ENCODE measurements around the gene DDX51.
"Not testable (repeated sequence)": the region's sequence is repeated elsewhere in the genome, so short reads cannot be mapped to it uniquely, and the experiment has no call there.

DDX51 gene

DNA sequence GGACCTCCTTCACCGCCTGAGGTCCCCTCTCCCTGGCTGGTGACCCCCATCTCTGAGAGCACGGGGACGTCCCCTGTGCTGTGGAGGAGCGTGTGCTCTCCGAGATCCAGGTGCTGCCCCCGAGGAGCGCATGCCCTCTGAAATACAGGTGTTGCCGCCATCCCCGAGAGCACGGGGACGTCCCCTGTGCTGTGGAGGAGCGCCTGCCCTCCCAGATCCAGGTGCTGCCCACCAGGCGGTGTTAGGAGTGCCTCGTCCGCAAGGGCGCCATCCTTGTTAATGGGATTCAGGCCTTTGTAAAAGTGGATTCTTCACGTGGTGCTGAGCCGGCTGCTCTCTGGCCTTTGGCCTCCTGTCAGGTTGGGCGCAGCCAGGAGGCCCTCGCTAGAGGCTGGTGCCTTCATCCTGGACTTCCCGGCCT is 10.2 kb upstream of the DDX51 start:
- DNase-seq (ENCODE audit: low spot score): no peak

DNA sequence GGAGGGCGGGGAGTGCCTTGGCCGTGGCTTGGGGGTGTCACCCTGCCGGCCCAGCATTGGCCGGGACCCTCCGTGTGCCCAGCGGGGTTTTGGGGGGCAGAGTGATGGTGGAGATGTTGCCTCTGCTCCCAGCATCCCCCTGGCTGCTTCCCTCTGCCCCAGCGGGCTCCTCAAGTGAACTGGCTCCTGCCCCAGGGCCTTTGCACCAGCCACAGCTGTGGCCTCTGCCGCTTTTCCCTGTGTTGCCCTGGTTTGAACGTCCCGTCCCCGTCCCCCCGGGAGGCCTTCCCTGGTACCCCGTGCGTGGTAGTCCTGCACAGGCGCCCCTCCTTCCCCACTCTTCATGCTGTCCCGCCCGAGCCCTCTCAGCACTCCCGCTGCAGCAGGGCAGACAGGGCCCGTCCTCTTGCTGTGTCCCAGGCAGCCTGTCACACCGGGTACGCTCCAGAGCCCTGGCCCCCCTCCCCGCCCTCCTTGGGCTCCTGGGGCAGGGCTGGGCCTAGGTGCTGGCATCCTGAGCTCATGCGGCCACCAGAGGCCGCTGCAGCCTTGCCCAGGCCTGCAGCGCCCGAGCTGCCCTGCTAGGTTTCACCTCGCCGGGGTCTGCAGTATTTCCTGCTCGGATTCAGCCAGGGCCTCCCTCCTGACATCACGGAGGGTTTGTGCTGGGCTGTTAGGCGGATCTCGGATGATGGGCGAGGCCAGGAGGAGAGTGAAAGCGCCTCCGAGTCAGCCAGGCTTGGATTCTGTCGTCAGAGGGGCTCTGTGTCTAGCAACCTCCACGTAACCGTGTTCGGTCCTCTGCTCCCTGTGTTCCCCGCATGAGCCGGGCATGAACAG is 9.6 kb upstream of the DDX51 start:
- peak; percentile 83 for DNase-seq (ENCODE audit: low spot score)

DNA sequence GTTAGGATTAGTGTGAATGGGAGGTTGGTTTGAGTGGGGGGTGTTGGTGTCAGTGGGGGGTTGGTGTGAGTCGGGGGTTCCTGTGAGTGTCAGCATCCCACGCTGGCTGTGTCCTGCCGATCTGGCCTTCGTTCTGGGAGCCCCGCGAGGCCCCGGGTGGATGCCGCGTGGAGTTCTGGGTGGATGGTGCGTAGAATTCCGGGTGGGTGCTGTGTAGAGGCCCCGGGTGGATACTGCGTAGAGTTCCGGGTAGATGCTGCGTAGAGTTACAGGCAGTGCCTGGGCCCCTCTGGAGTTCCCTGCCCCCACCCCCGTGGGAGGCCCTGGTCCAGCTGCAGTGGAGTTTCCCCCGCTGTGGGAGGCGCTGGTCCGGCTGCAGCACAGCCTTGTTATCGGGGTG is 8.8 kb upstream of the DDX51 start:
- no peak for DNase-seq (ENCODE audit: low spot score)

DNA sequence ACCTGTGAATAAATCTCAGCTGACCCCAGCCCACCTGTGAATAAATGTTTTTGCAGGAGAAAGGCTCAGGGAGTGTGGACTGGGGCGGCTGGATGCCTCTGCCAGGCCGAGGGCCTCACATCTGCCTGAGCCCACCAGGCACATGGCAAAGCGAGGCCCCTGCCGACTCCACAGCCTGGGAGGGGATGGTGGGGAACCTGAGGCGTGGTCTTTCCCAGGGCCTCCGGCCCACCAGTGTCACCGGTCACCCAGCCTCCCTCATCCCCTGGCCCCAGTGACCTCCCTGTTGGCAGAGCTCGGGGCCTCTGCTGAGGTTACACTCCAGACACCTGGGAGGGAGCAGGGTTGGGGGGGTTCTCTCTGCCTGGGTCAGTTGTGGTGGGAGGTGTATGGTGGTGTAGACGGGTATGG is 8.3 kb upstream of the DDX51 start:
- DNase-seq (ENCODE audit: low spot score): no peak

DNA sequence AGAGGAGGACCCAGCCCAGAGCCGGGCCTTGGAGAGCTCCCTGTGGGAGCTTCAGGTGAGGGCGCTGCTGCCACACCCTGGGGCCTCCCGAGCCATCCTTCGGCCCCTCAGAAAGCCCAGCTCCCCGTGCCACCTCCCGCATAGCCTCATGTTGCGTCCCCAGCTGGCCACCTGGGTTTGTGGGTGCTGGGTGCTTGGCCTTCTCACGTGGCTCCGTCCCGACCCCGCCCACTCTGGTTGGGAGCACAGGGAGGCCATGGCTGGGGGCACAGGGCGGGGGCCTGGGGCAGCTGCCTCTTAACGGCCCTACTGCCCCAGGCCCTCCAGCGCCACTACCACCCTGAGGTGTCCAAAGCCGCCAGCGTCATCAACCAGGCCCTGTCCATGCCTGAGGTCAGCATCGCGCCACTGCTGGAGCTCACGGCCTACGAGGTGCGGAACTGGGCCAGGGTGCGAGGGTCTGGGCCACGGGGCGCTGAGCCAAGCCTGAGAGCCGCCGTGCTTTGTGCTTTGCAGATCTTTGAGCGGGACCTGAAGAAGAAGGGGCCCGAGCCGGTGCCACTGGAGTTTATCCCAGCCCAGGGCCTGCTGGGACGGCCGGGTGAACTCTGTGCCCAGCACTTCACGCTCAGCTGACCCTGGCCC is 7.8 kb upstream of the DDX51 start:
- no peak for DNase-seq (ENCODE audit: low spot score)

DNA sequence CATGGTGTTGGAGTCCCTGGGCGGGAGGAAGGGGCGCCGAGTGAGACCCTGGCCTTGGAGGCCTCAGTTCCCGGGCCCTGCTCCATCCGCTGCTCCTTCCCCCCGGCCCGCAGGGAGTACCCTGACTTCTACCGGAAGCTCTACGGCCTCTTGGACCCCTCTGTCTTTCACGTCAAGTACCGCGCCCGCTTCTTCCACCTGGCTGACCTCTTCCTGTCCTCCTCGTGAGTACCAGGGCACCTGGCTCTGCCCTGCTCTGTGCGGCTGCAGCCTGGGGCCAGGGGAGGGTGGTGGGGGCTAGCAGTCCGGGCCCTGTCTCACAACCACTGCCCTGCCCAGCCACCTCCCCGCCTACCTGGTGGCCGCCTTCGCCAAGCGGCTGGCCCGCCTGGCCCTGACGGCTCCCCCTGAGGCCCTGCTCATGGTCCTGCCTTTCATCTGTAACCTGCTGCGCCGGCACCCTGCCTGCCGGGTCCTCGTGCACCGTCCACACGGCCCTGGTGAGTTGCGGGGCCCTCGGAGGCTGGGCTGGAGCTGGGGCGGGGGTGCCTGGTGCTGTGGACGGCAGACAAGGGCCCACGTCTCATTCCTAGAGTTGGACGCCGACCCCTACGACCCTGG is 7.1 kb upstream of the DDX51 start:
- no peak for DNase-seq (ENCODE audit: low spot score)

DNA sequence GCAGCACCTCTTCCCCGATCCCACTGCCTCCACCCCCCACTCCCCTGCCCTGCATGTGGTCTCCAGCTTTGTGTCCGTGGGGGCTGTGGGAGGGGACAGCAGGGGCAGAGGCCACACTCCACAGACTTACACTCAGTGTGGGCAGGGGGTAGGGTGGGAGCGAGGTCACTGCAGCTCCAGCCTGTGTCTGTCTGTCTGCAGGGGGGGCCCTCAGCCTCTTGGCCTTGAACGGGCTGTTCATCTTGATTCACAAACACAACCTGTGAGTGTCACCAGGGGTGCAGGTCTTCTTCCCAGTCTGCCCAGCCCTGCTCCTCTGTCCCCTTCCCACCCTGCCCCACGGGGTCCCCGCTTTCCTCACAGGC is 6.6 kb upstream of the DDX51 start:
- DNase-seq (ENCODE audit: low spot score): no peak

DNA sequence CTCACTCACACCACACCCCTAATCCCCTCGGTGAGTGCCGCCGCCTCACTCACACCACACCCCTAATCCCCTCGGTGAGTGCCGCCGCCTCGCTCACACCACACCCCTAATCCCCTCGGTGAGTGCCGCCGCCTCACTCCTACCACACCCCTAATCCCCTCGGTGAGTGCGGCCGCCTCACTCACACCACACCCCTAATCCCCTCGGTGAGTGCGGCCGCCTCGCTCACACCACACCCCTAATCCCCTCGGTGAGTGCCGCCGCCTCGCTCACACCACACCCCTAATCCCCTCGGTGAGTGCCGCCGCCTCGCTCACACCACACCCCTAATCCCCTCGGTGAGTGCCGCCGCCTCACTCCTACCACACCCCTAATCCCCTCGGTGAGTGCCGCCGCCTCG is 5.4 kb upstream of the DDX51 start:
- not testable (repeated sequence) for DNase-seq (ENCODE audit: low spot score)

DNA sequence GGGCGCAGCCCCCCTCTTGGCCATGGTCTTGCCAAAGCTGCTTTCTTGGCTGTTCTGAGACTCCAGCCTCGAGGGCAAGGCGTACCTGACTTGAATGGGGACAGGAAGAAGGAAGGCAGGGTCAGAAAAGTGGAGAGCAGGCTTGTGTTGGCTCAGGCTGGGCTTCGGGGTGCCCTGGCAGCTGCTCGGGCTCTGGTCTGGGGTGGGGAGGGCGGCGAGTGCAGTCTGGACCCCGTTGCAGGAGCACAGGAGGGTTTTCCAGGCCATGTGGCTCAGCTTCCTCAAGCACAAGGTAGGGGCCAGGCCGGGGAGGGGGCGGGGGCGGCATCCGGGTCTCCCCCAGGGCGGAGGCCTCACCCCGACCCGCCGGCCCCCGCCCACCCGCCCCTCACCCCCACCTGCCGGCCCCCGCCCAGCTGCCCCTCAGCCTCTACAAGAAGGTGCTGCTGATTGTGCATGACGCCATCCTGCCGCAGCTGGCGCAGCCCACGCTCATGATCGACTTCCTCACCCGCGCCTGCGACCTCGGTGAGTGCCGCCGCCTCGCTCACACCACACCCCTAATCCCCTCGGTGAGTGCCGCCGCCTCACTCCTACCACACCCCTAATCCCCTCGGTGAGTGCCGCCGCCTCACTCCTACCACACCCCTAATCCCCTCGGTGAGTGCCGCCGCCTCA is 4.4 kb upstream of the DDX51 start:
- no peak for DNase-seq (ENCODE audit: low spot score)

DNA sequence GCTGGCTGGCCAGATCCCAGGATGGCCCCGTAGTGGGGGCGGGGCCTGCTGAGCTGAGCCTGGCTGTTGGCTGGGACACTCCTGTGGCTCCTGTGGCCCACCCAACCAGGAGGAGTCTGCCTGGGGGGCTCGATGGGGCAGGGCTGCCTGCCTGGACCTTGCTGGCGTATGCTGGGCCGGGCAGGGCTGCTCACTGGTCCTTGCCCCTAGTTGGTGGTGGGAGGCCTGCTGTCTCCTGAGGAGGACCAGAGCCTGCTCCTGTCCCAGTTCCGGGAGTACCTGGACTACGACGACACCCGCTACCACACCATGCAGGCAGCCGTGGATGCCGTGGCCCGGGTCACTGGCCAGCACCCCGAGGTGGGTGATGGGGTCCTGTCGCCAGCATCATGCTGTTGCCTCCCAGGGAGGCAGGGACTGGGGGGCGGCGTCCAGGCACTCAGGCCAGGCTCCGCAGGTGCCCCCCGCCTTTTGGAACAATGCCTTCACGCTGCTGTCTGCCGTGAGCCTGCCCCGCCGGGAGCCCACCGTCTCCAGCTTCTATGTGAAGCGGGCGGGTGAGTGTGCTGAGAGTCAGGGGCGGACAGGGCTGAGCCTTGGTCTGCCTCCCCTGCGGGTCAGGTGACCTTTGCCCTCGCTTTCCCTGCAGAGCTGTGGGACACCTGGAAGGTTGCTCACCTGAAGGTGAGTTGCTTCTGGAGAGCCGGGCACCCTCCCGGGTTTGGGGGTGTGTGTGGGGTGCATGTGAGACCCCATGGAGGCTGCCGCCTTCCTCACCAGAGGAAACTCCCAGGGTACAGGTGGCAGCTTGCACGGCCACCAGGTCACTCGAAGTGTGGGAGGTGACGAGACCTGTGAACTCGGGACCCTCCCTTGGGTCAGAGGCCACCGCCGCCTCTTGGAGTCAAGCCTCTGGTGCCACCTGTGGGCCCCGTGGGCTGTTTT is 3.6 kb upstream of the DDX51 start:
- no peak for DNase-seq (ENCODE audit: low spot score)

DNA sequence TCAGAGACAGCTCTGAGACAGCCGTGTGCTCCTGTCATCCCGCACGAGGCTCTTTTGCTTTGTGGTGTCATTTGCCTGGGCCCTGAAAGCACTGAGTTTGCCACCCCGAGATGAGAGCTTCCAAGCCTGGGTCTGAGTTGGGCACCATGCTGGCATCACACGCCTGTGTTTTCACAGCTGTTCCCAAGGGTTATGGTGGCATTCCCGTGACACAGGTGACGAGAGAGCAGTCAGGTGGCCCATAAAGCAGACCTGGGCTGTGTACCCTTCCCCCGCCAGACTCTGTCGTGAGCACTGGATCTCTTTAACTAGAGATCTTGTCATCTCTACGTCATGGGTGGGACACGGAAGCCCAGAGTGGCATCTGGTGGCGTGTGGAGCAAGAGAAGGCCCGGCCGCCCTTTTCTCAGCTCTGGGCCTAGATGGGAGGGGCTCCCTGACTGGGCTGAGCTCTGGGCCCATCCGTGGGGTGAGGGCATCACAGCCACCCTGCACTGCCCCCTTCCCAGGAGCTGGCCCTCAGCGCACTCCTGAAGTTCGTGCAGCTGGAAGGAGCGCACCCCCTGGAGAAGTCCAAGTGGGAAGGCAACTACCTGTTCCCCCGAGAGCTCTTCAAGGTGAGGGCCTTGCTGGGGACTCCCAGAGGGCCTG is 2.8 kb upstream of the DDX51 start:
- no peak for DNase-seq (ENCODE audit: low spot score)

DNA sequence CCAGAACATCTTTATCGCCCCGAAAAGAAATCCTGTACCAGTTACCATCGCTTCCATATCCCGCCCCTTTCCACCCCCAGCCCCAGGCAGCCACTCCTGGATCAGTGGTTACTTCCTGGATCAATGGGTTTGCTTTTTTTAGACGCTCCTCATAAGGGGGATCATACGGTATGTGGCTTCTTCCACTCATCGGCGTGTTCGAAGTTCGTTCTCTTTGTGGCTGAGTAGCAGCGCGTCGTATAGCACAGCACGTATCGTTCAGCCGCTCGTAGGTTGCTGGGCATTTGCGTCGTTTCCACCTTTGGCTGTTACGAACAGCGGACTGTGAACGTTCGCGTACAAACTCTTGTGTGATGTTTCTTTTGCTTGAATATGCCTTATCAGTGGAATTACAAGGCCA is 2.0 kb upstream of the DDX51 start:
- no peak for DNase-seq (ENCODE audit: low spot score)

DNA sequence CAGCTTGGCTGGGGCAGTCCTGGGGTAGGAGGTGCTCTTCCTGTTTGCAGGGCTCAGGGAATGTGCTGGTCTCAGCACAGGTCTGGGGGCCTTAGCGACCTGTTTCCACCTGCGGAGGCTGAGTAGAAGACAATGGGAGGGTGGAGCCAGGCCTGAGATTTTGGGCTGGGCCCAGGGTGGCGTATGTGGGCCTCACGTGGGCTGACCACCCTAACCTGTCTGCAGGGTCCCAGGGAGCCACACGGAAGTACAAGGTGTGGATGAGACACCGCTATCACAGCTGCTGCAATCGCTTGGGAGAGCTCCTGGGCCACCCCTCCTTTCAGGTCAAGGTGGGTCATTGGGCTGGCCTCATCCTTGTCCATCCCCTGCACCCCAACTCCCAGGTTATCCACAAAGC is 1.2 kb upstream of the DDX51 start:
- no peak for DNase-seq (ENCODE audit: low spot score)

DNA sequence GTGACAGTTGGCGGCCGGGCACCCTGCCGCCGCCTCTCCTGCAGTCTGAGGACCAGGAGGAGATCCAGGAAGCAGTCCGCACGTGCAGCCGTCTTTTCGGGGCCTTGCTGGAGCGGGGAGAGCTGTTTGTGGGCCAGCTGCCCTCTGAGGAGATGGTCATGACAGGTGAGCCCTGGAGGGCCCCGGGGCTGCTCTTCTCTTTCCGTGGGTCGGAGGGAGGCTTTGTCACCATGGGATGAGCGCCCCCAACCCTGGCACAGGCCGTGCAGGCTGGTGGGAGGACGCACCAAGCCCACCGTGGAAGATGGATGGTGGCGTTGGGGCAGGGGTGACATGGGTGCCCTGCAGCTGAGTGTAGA is 670 bp upstream of the DDX51 start:
- no peak for DNase-seq (ENCODE audit: low spot score)

DNA sequence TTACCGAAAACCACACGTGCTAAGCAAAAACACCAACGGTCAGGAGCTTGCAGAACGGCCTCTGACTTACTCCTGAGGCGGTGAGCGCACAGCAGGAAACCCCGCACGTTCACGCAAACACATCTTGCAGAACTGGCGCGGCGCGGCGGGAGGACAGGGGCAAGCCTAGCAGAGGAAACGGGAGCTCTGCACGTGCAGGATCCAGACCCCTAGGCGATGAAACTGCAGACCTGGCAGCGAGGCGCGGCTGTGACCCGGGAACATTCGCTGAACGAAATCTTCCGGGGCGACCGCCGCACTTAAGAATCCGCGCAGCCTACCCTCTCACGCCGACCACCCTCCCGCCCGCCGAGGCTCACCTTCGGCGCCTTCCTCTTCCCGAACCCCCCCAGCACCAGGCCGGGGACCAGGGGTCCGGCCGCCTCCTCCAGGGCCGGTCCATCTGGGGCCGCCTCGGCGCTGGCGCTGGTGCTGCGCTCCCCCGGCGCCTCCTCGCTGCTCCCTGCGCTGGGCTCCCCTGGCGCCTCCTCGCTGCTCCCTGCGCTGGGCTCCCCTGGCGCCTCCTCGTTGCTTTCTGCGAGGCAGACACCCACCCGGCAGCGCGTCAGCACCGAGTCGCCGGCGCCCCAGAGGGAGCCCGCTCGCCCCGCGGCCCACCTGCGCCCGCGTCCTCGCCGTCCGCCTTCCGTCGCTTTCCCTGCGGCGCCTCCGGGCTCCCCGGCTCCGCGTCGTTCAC is 615 bp downstream of the DDX51 start:
- DNase-seq (ENCODE audit: low spot score): no peak

DNA sequence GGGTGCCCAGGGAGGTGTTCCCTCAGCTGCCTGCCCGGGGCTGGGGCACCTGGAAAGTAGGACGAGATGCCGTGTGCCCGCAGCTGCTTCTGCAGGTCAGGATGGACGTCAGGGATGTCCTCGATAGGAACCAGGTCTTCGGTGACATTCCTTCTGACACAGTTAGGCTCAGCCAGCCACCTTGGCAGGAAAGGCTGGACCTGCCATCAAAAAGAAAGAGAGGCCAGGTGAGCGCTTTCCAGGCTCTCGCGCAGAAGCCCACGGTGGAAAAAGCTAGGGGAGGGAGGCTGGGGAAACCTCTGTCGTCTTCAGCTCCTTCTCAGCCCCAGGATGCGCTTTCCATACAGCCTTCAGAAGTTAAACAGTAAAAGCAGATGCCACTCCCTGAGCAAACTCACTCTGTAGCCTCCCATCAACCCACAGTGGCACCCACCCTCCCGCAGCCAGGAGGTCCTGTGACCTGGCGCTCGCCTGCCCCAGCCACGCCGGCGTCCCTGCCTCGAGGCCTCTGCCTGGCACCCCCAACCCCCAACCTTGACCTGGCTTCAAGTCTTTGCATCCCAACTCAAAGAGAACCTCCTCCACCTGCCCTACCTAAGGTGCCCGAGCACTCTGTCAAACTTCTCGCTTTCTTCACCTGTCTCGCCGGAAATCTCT is 1.3 kb downstream of the DDX51 start:
- no peak for DNase-seq (ENCODE audit: low spot score)

DNA sequence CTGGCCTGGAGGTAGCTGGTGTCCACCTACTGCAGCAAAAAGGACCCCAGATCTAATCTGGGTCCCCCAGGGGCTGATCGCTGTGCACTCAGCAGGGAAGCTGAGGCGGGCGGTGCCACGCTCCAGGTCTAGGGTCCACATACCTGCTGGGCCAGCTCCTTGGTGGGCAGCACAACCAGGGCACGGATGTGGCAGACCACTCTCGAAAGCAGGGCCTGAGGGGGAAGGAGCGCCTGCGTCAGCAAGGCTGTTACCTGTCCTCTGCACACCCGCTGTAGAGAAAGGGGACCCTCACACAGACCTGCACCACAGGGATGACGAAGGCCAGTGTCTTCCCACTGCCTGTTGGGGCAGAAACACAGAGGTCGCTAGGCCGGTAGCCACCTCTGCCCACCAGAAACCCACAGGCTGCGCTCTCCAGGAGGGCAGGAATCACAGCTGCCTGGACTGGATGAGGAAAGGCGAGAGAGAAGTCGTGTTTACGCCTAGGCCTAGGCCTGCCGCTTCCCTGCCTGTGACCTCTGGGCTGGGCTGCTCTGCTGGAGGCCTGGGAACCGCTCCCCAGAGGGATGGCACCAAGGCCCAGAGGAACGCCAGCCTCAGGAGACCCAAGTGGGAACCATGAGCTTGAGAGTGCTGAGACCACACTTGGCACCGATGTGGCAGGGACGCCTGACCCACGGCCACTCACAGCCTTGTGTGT is 2.0 kb downstream of the DDX51 start:
- DNase-seq (ENCODE audit: low spot score): no peak

DNA sequence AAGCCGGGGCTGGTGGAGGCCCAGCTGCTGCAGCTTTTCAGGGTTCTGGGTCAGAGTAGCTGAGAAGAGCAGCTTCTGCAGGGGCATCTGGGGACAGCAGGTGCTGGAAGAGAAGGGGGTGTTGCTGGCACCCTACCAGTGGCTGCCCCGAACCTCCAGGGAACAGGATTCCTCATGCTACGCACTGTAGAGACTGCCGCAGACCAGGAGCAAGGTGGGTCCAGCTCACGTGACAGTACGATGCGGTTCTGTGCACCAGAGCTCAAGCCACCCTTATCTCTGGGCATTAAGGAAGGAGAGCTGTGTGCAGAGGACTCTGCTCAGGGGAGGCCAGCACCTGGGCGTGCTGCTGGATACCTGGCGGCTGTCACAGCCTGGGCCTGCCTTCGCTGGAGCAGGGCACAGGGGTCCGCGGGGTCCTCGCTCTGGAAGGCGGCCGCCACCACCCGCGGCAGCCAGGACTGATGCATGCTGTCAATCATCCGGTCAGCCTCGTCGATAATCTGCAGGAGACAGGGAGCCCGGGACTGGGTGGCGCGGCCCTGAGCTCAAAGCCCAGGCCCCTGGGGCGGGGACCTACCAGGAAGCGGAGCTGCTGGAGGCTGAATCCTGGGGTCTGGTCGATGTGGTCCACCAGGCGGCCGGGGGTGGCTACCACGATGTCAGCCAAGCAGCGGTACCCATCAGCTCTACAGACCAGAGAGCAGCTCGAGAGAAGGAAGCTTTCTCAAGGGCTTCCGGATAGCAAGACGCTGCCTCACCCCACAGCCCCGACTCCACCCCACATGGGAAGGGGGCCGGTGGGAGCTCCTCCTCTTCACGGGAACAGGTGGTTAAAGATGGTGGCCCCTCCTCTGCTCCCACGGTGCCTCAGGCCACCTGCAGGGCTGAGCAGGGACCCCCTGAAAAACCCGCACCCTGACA is 2.9 kb downstream of the DDX51 start:
- DNase-seq (ENCODE audit: low spot score): no peak
